Measurements from ENCODE around the gene DUSP8.

DUSP8 gene

GRCh38 chr11:1544536-1544935 is 27.5 kb downstream of the DUSP8 start:
- TF ChIP-seq ZFX (IDR thresholded peaks at IDR 0.05; ENCODE audit: borderline replicate concordance) = no peak
- TF ChIP-seq, protein P1, sequence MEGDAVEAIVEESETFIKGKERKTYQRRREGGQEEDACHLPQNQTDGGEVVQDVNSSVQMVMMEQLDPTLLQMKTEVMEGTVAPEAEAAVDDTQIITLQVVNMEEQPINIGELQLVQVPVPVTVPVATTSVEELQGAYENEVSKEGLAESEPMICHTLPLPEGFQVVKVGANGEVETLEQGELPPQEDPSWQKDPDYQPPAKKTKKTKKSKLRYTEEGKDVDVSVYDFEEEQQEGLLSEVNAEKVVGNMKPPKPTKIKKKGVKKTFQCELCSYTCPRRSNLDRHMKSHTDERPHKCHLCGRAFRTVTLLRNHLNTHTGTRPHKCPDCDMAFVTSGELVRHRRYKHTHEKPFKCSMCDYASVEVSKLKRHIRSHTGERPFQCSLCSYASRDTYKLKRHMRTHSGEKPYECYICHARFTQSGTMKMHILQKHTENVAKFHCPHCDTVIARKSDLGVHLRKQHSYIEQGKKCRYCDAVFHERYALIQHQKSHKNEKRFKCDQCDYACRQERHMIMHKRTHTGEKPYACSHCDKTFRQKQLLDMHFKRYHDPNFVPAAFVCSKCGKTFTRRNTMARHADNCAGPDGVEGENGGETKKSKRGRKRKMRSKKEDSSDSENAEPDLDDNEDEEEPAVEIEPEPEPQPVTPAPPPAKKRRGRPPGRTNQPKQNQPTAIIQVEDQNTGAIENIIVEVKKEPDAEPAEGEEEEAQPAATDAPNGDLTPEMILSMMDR (IDR thresholded peaks at IDR 0.05) = no peak
- no peak overlapping the region for H3K27ac ChIP-seq

- H3K27ac ChIP-seq = no peak overlapping the region
- TF ChIP-seq ZFX (IDR thresholded peaks at IDR 0.05; ENCODE audit: borderline replicate concordance) = no peak
- TF ChIP-seq, protein P1 (IDR thresholded peaks at IDR 0.05) = no peak
Observed at GRCh38 chr11:1543606-1544263, 28.3 kb downstream of the DUSP8 start.

GRCh38 chr11:1542267-1542666 is 29.8 kb downstream of the DUSP8 start:
- H3K27ac ChIP-seq = no peak overlapping the region
- TF ChIP-seq, protein P1 (IDR thresholded peaks at IDR 0.05) = no peak
- no peak for TF ChIP-seq ZFX (IDR thresholded peaks at IDR 0.05; ENCODE audit: borderline replicate concordance)

- TF ChIP-seq, protein P1 (IDR thresholded peaks at IDR 0.05) = no peak
- no peak for TF ChIP-seq ZFX (IDR thresholded peaks at IDR 0.05; ENCODE audit: borderline replicate concordance)
- H3K27ac ChIP-seq = no peak overlapping the region
Observed at GRCh38 chr11:1541474-1542204, 30.4 kb downstream of the DUSP8 start.

GRCh38 chr11:1540074-1540473 is 32.0 kb downstream of the DUSP8 start:
- H3K27ac ChIP-seq = no peak overlapping the region
- TF ChIP-seq, protein P1 (IDR thresholded peaks at IDR 0.05) = no peak
- TF ChIP-seq ZFX (IDR thresholded peaks at IDR 0.05; ENCODE audit: borderline replicate concordance) = no peak

DNA sequence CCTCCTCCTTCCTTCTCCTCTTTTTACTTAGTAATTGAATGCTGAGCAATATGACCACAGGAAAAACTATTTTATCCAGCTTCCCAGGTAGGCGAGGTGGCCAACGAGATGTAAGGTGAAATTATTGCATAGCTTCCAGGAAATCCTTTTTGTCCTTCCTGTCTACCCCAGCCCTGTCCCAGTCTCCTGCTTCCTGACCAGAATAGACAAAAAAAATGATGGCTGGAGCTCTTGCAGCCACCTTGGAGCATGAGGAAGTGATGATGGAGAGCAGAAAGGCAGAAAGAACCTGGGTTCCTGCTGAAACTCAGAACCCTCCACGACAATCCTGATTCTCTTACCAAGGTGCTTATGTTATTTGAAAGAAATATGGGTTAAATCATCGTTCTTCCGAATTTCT is 33.9 kb downstream of the DUSP8 start:
- TF ChIP-seq ZFX (IDR thresholded peaks at IDR 0.05; ENCODE audit: borderline replicate concordance) = no peak
- TF ChIP-seq, protein P1 (IDR thresholded peaks at IDR 0.05) = no peak
- H3K27ac ChIP-seq = no peak overlapping the region

All from 22Rv1 (cell line).